Calu3 (cell line): Measurements from ENCODE around the gene PLIN5. TPM values are rescaled to one million over a fixed set of nuclear protein-coding genes. Genes with fewer than 3 reads are reported as not detected.

Source experiments
- BruUV-seq: library from RNA; stranded (reverse); fragments of 400-500 nt; replicated peaks from 2 replicates; lab custom pipeline; 2021; lab: Mats Ljungman, UMichigan
- CTCF ChIA-PET: fragments of 300-600 bp; sonication (Branson Sonifier 250); formaldehyde crosslinking; loops from one replicate; lab custom pipeline; 2022; ENCODE audit warnings: antibody characterized with exemption; lab: Charles Lee
- DNase-seq: peaks from one replicate; pipeline ENCODE4 v3.0.0; 2022
- H3K27ac Mint-ChIP-seq: one replicate; pipeline ENCODE4 v1.8.0; 2022; ENCODE audit warnings: mixed read lengths; ENCODE audit not compliant: unreplicated experiment
- H3K27me3 Mint-ChIP-seq: one replicate; pipeline ENCODE4 v1.8.0; 2022; ENCODE audit warnings: mixed read lengths; ENCODE audit not compliant: unreplicated experiment
- H3K36me3 Mint-ChIP-seq: one replicate; pipeline ENCODE4 v1.8.0; 2022; ENCODE audit warnings: mild to moderate bottlenecking, moderate library complexity, mixed read lengths; ENCODE audit not compliant: insufficient read depth, unreplicated experiment
- H3K4me1 Mint-ChIP-seq: one replicate; pipeline ENCODE4 v1.8.0; 2022; ENCODE audit warnings: mild to moderate bottlenecking, low read depth, mixed read lengths; ENCODE audit not compliant: unreplicated experiment
- H3K4me3 Mint-ChIP-seq: one replicate; pipeline ENCODE4 v1.8.0; 2022; ENCODE audit warnings: mild to moderate bottlenecking, low read depth, moderate library complexity, mixed read lengths; ENCODE audit not compliant: unreplicated experiment
- H3K9me3 Mint-ChIP-seq: one replicate; pipeline ENCODE4 v1.8.0; 2022; ENCODE audit warnings: low read depth, mixed read lengths; ENCODE audit not compliant: unreplicated experiment
- intact Hi-C: fragments of 100-400 bp; cut with micrococcal nuclease; formaldehyde crosslinking; loops from one replicate; pipeline ENCODE4 v1.10.0; 2022; ENCODE audit not compliant: unreplicated experiment
- total RNA-seq: library from RNA; stranded (reverse); gene quantifications from 2 replicates; pipeline ENCODE4 v1.2.3, GENCODE V29; 2022
- TF ChIP-seq, protein P1 (sequence below): fragments of 200-600 bp; IDR thresholded peaks from one replicate; pipeline ENCODE4 v1.8.0; 2022; ENCODE audit warnings: antibody characterized with exemption; ENCODE audit not compliant: unreplicated experiment

PLIN5 gene
- total RNA-seq, 1 experiment from 2014 or later, result 7.6 TPM

DNA sequence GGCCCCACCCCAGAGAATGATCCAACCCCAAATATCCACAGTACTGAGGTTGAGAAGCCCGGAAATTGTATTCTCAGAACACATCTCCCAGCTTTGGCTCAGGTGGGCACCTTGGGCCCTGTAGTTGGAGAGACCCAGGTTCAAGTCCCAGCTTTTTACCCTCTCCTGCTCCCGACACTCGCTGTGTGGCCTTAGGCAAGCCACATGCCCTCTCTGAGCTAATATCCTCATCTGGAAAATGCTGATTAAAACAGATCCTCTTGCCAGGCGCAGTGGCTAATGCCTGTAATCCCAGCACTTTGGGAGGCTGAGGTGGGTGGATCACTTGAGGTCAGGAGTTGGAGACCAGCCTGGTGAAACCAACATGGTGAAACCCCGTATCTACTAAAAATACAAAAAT is 19.3 kb downstream of the PLIN5 start:
- Mint-ChIP-seq H3K27me3 (no peaks in the 10 kb centered on the region), H3K27ac (no peak overlapping the region), H3K4me3 (no peak overlapping the region), H3K36me3 (no peaks in the 10 kb centered on the region), H3K4me1 (peaks cover 8% of the 10 kb centered on the region), H3K9me3 (no peaks in the 10 kb centered on the region)
- DNase-seq, result no peak
- no TSS peak for BruUV-seq
- CTCF ChIA-PET, result no interaction called here
- intact Hi-C loops, result no loop called here
- TF ChIP-seq, protein P1, sequence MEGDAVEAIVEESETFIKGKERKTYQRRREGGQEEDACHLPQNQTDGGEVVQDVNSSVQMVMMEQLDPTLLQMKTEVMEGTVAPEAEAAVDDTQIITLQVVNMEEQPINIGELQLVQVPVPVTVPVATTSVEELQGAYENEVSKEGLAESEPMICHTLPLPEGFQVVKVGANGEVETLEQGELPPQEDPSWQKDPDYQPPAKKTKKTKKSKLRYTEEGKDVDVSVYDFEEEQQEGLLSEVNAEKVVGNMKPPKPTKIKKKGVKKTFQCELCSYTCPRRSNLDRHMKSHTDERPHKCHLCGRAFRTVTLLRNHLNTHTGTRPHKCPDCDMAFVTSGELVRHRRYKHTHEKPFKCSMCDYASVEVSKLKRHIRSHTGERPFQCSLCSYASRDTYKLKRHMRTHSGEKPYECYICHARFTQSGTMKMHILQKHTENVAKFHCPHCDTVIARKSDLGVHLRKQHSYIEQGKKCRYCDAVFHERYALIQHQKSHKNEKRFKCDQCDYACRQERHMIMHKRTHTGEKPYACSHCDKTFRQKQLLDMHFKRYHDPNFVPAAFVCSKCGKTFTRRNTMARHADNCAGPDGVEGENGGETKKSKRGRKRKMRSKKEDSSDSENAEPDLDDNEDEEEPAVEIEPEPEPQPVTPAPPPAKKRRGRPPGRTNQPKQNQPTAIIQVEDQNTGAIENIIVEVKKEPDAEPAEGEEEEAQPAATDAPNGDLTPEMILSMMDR, result no peak

DNA sequence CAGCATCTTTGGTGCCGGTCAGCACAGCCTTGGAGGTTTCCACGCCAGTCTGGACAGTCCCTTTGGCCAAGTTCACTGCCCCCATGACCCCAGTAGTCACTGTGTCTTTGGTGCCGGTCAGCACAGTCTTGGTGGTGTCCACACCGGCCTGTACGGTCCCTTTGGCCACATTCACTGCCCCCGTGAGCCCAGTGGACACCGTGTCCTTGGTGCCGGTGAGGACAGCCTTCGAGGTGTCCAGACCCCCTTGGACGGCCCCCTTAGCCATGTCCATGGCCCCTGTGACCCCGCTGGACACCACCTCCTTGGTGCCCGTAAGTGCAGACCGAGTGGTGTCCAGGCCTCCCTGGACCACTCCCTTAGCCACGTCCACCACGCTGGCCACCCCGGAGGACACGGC is 21.8 kb downstream of the PLIN5 start:
- BruUV-seq, result no TSS peak
- H3K36me3 Mint-ChIP-seq, result no peaks in the 10 kb centered on the region
- CTCF ChIA-PET, result no interaction called here

GRCh38 chr19:4512070-4512469 is 23.0 kb downstream of the PLIN5 start:
- H3K4me1 Mint-ChIP-seq, result no peaks in the 10 kb centered on the region
- no peaks in the 10 kb centered on the region for H3K9me3 Mint-ChIP-seq
- no peak for DNase-seq
- TF ChIP-seq, protein P1, result no peak
- intact Hi-C loops, result no loop called here
- CTCF ChIA-PET, result no interaction called here
- H3K27me3 Mint-ChIP-seq, result no peaks in the 10 kb centered on the region
- peaks cover 3% of the 10 kb centered on the region for H3K36me3 Mint-ChIP-seq
- H3K4me3 Mint-ChIP-seq, result no peak overlapping the region
- BruUV-seq, result no TSS peak
- no peak overlapping the region for H3K27ac Mint-ChIP-seq

More for the DNA sequence above, 21.8 kb downstream of the PLIN5 start:
- no peak overlapping the region for H3K4me3 Mint-ChIP-seq
- intact Hi-C loops, result no loop called here
- H3K27ac Mint-ChIP-seq, result no peak overlapping the region
- no peaks in the 10 kb centered on the region for H3K9me3 Mint-ChIP-seq
- DNase-seq, result no peak
- TF ChIP-seq, protein P1, result no peak
- H3K4me1 Mint-ChIP-seq, result no peaks in the 10 kb centered on the region
- no peaks in the 10 kb centered on the region for H3K27me3 Mint-ChIP-seq

GRCh38 chr19:4511300-4512054 is 23.5 kb downstream of the PLIN5 start:
- BruUV-seq, result no TSS peak
- no peak overlapping the region for H3K27ac Mint-ChIP-seq
- CTCF ChIA-PET, result no interaction called here
- intact Hi-C loops, result no loop called here
- no peak for DNase-seq
- no peaks in the 10 kb centered on the region for H3K27me3 Mint-ChIP-seq
- no peaks in the 10 kb centered on the region for H3K9me3 Mint-ChIP-seq
- peaks cover 9% of the 10 kb centered on the region for H3K36me3 Mint-ChIP-seq
- no peak overlapping the region for H3K4me3 Mint-ChIP-seq
- no peaks in the 10 kb centered on the region for H3K4me1 Mint-ChIP-seq
- TF ChIP-seq, protein P1, result no peak
